ES-I3 (cell line): ENCODE measurements around the gene DIS3.
A peak's percentile ranks its signal among the peaks of the same experiment; 100 is the strongest.
"Not testable (repeated sequence)": the region's sequence is repeated elsewhere in the genome, so short reads cannot be mapped to it uniquely, and the experiment has no call there.

Experiments
- H3K36me3 ChIP-seq: 2 replicates; pipeline ENCODE4 v1.6.1; 2013; ENCODE audit warnings: mild to moderate bottlenecking, low read length, control low read depth, moderate library complexity; ENCODE audit not compliant: insufficient read depth
- H3K4me1 ChIP-seq: 2 replicates; pipeline ENCODE4 v1.6.1; 2013; ENCODE audit warnings: mild to moderate bottlenecking, control low read depth, low read length; ENCODE audit not compliant: insufficient read depth
- H3K9ac ChIP-seq: 2 replicates; pipeline ENCODE4 v1.6.1; 2013; ENCODE audit warnings: low read depth, mild to moderate bottlenecking, low read length, moderate library complexity
- H3K9me3 ChIP-seq: 2 replicates; pipeline ENCODE4 v1.6.1; 2013; ENCODE audit warnings: mild to moderate bottlenecking, low read length, moderate library complexity; ENCODE audit not compliant: control insufficient read depth, insufficient read depth

Gene DIS3, protein sequence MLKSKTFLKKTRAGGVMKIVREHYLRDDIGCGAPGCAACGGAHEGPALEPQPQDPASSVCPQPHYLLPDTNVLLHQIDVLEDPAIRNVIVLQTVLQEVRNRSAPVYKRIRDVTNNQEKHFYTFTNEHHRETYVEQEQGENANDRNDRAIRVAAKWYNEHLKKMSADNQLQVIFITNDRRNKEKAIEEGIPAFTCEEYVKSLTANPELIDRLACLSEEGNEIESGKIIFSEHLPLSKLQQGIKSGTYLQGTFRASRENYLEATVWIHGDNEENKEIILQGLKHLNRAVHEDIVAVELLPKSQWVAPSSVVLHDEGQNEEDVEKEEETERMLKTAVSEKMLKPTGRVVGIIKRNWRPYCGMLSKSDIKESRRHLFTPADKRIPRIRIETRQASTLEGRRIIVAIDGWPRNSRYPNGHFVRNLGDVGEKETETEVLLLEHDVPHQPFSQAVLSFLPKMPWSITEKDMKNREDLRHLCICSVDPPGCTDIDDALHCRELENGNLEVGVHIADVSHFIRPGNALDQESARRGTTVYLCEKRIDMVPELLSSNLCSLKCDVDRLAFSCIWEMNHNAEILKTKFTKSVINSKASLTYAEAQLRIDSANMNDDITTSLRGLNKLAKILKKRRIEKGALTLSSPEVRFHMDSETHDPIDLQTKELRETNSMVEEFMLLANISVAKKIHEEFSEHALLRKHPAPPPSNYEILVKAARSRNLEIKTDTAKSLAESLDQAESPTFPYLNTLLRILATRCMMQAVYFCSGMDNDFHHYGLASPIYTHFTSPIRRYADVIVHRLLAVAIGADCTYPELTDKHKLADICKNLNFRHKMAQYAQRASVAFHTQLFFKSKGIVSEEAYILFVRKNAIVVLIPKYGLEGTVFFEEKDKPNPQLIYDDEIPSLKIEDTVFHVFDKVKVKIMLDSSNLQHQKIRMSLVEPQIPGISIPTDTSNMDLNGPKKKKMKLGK

DNA sequence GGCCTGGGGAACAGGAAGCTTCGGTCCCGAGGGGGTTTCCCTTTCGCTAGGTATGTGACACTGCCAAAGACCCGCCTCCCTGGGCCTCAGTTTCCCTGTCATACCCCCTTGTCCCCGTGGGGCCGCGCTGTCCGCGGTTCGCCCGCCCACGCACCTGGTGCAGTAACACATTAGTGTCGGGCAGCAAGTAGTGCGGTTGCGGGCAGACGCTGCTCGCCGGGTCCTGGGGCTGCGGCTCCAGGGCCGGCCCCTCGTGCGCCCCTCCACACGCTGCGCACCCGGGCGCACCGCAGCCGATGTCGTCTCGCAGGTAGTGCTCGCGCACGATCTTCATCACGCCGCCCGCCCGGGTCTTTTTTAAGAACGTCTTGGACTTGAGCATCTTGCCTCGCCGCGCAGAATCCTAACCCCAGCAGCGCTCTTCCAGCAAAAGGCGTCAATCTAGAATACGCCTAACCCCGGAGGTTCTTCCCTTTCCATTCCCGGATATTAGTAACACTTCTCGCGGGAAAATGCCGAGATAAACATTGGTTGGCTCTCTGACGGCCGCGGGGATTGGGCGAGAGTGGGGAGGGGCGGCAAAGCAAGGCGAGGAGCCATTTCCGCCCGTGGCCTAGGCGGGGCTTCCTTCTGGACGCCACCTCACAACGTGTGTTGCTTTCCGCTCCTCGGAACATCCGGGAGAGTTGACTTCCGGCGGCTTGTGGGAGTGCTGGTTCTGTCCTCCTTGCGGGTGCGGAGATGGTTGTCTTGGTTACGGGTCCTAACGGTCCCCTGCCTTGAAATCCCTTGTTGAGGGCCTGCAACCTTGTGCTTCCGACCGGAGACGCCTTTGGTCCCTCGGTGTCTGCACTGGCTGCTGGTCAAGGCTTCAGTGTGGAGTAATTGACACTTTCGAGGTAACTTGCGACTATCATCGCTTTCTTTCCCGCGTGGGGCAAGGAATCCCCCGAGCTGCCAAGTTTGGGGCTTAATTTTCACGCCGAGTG lies at the start of gene DIS3, which contains the start of gene PIBF1:
TSS of gene DIS3 (minus strand) at position 450 of the 989 bp plus-strand sequence. CDS start at position 382, 68 bp downstream.
TSS of gene PIBF1 (plus strand) at position 683 of the 989 bp plus-strand sequence. CDS start 1,337 bp downstream, outside the sequence.
- peaks cover 10% of the 10 kb centered on the region; the same call in 1 of the 2 replicates for H3K36me3 ChIP-seq
- H3K9me3 ChIP-seq: no peaks in the 10 kb centered on the region
- H3K9ac ChIP-seq: peak within 1 kb of the TSS; percentile 76
- no peaks in the 10 kb centered on the region for H3K4me1 ChIP-seq

DNA sequence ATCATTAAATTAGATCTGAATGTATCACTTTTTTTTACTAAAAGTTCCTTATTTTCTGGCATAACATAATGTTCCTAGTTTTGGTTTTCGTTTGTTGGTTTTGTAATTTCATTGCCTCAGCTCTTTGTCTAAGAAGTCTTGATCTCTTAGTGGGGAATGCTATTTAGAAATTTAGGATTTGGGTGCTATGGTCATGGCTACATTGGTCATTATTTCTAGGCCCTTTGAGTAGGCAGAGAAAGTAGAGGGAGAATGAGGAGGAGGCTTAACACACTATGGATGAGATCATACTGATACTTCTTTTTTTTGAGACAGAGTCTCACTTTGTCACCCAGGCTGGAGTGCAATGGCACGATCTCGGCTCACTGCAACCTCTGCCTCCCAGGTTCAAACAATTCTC lies 42.0 kb upstream of the DIS3 start:
- Histone ChIP-seq H3K9me3 (no peaks in the 10 kb centered on the region), H3K9ac (no peak overlapping the region), H3K4me1 (peaks cover 12% of the 10 kb centered on the region), H3K36me3 (no peaks in the 10 kb centered on the region)

DNA sequence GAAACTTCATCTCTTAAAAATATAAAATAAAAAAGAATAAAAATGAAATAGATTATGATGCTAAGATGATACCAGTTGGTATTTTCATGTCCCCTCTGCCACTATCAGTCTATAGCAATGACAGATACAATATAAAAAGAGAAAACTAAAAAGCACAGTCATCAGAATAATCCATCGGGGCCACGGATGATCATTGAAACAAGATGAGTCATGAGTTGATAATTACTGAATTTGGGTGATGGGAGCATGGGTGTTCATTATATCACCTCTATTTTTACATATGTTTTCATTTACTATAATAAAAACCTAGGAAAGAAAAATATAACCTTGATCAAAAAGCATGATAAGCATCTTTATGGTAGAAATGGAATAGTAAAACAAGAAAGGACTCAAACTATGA lies 41.4 kb upstream of the DIS3 start:
- Histone ChIP-seq H3K9me3 (no peaks in the 10 kb centered on the region), H3K36me3 (no peaks in the 10 kb centered on the region), H3K9ac (no peak overlapping the region), H3K4me1 (peaks cover 12% of the 10 kb centered on the region)

DNA sequence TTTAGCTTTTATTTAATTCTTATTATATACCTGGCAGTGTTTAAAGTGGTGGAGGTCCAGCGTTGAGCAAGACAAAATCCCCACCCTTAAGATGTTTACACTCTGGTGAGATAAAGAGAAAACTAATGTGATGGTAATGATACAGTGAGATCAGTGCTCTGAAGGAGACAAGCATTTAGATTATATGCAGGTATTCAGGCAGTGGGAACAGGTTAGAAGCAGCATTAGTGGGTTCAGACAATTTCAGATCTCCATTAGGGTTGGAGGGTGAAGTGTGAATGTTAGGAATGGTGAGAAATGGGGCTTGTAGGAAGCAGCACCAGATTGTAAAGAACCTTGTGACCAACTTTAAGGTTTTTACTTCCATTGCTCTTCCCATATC lies 39.2 kb upstream of the DIS3 start:
- H3K9me3 ChIP-seq: no peaks in the 10 kb centered on the region
- H3K4me1 ChIP-seq: peaks cover 12% of the 10 kb centered on the region
- no peak overlapping the region for H3K9ac ChIP-seq
- no peaks in the 10 kb centered on the region for H3K36me3 ChIP-seq

DNA sequence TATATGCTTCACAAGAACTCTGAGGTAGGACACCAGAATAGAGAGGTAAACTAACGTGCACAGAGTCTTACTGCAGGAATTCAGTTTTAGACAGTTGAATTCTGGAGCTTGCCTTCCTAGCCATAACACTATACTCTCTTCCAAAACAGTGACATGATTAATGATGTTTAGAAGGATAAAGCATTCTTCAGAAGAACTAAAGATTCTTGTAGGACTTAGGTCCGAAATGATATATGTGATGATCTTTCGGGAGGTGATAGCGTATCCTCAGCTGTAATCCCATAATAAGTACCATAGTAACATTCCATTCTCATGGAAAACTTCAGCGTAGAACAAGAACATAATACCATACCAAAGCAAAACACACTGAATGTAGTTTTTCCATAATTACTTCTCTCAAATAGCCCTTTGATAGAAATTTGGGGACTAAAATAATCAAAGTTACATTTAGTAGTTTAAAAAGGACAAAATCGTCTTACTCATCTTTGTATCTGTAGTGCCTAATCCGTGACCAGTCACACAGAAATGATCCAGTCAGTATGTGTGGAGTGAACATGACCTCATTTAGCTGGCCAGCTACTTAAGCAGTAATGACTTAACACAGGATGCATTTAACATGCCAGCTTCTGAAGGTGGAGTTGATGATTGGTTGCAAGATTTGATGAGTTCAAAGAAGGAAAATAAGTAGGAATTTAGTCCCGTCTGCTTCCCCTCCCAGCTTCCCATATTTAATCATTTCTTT lies 38.6 kb upstream of the DIS3 start:
- H3K36me3 ChIP-seq: no peaks in the 10 kb centered on the region
- no peak overlapping the region for H3K9ac ChIP-seq
- H3K4me1 ChIP-seq: peaks cover 12% of the 10 kb centered on the region
- no peaks in the 10 kb centered on the region for H3K9me3 ChIP-seq

DNA sequence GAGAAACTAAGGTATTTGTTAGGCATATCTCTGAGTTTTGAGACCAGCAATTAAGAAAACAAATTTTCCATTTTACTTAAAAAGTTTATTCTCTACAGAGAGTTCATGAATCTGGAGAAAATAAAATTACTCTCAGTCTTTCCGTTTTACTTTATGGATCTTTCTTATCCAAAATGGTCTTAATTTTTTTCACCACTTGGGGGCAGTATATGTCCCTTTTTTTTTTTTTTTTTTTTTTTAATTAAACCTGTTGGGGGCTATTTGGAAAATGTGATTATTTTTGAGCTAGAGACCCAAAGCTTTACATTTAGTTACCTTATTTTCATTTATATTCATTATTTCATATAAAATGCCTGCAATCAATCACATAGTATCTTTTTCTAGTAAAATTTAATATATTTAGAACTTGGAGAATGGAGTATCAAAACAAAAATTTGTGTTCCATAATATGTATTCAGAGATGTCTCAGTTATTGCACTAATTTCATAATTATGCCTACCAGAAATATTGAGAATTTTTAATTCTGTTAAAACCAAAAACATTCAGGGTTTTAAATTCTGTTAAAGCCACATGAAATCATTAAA lies 27.3 kb upstream of the DIS3 start:
- Histone ChIP-seq H3K9me3 (no peaks in the 10 kb centered on the region), H3K36me3 (no peaks in the 10 kb centered on the region), H3K9ac (no peak overlapping the region), H3K4me1 (no peaks in the 10 kb centered on the region)

DNA sequence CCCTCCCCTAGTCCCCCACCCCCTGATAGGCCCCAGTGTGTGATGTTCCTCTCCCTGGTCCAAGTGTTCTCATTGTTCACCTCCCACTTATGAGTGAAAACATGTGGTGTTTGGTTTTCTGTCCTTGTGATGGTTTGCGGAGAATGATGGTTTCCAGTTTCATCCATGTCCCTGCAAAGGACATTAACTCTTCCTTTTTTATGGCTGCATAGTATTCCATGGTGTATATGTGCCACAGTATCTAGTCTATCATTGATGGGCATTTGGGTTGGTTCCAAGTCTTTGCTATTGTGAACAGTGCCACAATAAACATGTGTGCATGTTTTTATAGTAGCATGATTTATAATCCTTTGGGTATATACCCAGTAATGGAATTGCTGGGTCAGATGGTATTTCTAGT lies 24.8 kb upstream of the DIS3 start:
- not testable (repeated sequence) for H3K36me3 ChIP-seq

DNA sequence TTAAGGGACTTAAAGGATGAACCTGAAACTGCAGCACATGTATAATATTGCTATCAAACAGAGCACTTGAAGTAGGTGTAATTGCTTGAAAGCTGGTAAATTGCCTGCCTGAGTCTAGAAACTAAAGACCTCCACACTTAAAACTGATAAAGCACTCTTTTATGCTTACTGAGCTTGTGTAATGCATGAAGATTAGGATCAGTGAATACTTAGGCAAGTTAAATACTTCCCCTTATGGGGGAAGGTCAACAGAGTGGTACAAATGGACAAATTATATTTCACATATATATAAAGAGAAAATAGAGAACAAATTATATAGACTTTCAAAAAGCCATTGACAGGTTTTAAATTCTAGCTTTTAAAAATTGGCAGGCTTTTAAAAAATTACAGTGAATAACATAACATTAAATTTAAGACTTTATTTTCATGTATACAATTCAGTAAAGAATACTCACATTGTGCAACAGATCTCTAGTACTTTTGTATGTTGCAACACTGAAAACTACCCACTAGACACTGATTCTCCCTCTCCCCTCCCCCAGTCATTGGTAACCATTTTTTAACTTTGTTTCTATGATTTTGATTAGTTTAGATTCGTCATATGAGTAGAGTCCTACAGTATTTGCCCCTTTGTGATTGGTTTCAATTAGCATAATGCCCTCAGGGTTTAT lies 24.1 kb upstream of the DIS3 start:
- Histone ChIP-seq H3K4me1 (no peaks in the 10 kb centered on the region), H3K36me3 (no peaks in the 10 kb centered on the region), H3K9me3 (no peaks in the 10 kb centered on the region), H3K9ac (no peak overlapping the region)

More for the DNA sequence above, 24.8 kb upstream of the DIS3 start:
- not testable (repeated sequence) for H3K4me1 ChIP-seq, H3K9me3 ChIP-seq, H3K9ac ChIP-seq

DNA sequence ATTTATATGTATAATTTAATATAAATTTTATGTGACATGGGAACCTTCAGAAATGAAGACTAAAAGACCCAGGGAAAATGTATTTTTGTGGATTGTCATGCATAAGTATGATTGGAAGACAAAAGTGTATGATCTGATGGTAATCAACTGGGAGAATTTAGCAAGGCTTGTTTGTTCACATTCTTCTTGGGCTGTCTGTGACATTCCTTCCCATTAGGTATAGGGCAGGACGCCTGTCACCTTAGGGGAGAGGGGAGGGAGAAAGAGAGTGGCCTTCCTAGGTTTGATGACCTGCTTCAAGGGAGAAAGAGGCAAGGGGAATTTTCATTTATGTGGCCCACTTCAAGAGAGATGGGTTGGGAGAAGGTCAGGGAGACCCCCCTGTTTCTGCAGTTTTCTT lies 22.6 kb upstream of the DIS3 start:
- H3K36me3 ChIP-seq: no peaks in the 10 kb centered on the region
- no peaks in the 10 kb centered on the region for H3K9me3 ChIP-seq
- no peak overlapping the region for H3K9ac ChIP-seq
- no peaks in the 10 kb centered on the region for H3K4me1 ChIP-seq

DNA sequence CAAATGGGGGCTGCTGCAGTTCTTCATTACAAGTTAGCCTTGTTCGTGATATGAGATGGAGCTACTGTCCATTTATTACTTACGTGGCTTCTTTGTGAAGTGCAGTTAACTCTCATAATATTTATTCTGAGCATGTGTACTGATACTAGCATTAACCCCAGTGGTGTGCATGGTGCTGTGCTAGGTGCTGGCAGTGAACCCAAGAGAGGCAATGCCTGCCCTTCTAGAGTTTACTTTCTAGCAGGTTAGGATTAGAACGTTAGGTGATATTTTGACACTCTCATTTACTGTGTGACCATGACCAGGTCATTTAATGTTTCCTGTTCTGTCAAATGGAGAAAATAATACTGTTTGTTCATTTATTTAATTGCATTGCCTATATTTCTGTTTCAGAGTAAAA lies 17.1 kb upstream of the DIS3 start:
- Histone ChIP-seq H3K36me3 (no peaks in the 10 kb centered on the region), H3K9ac (no peak overlapping the region), H3K9me3 (no peaks in the 10 kb centered on the region), H3K4me1 (no peaks in the 10 kb centered on the region)

DNA sequence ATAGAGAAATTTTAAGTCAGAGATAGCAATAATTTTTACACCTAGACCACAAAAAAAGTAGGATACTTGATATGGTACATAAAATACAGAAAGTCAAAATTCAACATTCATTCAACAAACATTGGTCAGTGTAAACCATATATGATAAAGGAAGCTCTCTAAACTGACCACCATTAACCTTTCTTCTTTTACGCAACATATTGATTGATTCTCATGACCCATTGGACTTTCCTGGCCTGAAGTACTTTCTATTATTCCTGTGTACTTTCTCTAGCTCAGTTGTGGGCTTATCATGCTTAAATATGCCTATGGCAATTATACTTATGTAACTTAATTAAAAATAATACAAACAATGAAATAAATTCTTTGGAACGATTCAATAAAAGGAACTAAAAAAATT lies 10.9 kb upstream of the DIS3 start:
- H3K9me3 ChIP-seq: no peaks in the 10 kb centered on the region
- H3K36me3 ChIP-seq: 0 out of 2 replicates have a peak, but pooled peaks cover 4% of the 10 kb centered on the region
- no peaks in the 10 kb centered on the region for H3K4me1 ChIP-seq
- no peak overlapping the region for H3K9ac ChIP-seq

DNA sequence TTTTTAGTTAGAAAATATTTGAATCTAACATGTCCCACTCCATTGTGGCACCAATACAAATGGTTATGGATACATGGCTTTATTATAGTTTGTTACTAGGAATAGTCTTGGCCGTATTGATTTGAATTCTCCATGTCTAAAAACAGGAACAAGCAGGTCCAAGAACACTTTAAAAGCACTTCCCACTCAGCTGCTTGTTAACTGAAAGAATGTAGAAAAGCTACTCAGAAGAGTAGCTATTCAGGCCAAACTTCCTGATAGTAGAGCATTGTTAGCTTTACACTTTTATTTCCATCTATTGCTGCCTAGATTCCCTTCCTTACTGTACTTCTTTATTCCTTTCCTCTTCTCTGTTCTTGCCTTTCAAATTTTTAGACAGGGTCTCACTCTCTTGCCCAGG lies 7.1 kb upstream of the DIS3 start:
- Histone ChIP-seq H3K9ac (no peak overlapping the region), H3K9me3 (no peaks in the 10 kb centered on the region)

More for the DNA sequence above, 7.1 kb upstream of the DIS3 start:
- Histone ChIP-seq H3K4me1 (no peaks in the 10 kb centered on the region), H3K36me3 (0 out of 2 replicates have a peak, but pooled peaks cover 4% of the 10 kb centered on the region)
